GM18511 (cell line): Measurements from ENCODE around the gene PCOLCE2.

ENCODE experiments used
- ATAC-seq: cut with Tn5 transposase; IDR thresholded peaks from one replicate; pipeline ENCODE4 v1.9.1; 2021; ENCODE audit warnings: mild to moderate bottlenecking, moderate library complexity; ENCODE audit not compliant: unreplicated experiment

The PCOLCE2 gene

GRCh38 chr3:142888481-142889211 lies at the start of gene PCOLCE2:
TSS of gene PCOLCE2 (minus strand) at chr3:142889083. CDS start at chr3:142888896, 187 bp downstream.
- no peak for ATAC-seq

GRCh38 chr3:142935963-142936362 lies 47.1 kb upstream of the PCOLCE2 start:
- no peak for ATAC-seq

GRCh38 chr3:142934887-142935269 lies 46.0 kb upstream of the PCOLCE2 start:
- no peak for ATAC-seq

GRCh38 chr3:142934128-142934886 lies 45.4 kb upstream of the PCOLCE2 start:
- no peak for ATAC-seq

- no peak for ATAC-seq
Measured at GRCh38 chr3:142931222-142931621, 42.3 kb upstream of the PCOLCE2 start.

GRCh38 chr3:142930463-142930862 lies 41.6 kb upstream of the PCOLCE2 start:
- ATAC-seq: peak; percentile 47

GRCh38 chr3:142929890-142930289 lies 41.0 kb upstream of the PCOLCE2 start:
- no peak for ATAC-seq

GRCh38 chr3:142929109-142929508 lies 40.2 kb upstream of the PCOLCE2 start:
- ATAC-seq: peak; percentile 68

GRCh38 chr3:142926368-142926944 lies 37.6 kb upstream of the PCOLCE2 start:
- ATAC-seq: no peak

- no peak for ATAC-seq
Measured at GRCh38 chr3:142925140-142925539, 36.3 kb upstream of the PCOLCE2 start.

GRCh38 chr3:142923694-142924093 lies 34.8 kb upstream of the PCOLCE2 start:
- ATAC-seq: no peak

- ATAC-seq: no peak
Measured at GRCh38 chr3:142916605-142917004, 27.7 kb upstream of the PCOLCE2 start.

- no peak for ATAC-seq
Measured at GRCh38 chr3:142915636-142916035, 26.8 kb upstream of the PCOLCE2 start.

GRCh38 chr3:142914286-142914811 lies 25.5 kb upstream of the PCOLCE2 start:
- no peak for ATAC-seq

- no peak for ATAC-seq
Measured at GRCh38 chr3:142913432-142913831, 24.5 kb upstream of the PCOLCE2 start.

- ATAC-seq: no peak
Measured at GRCh38 chr3:142912402-142913172, 23.7 kb upstream of the PCOLCE2 start.

- no peak for ATAC-seq
Measured at GRCh38 chr3:142910280-142910679, 21.4 kb upstream of the PCOLCE2 start.

GRCh38 chr3:142909282-142909681 lies 20.4 kb upstream of the PCOLCE2 start:
- no peak for ATAC-seq

- ATAC-seq: no peak
Measured at GRCh38 chr3:142907996-142908395, 19.1 kb upstream of the PCOLCE2 start.

- no peak for ATAC-seq
Measured at GRCh38 chr3:142904639-142905436, 16.0 kb upstream of the PCOLCE2 start.
